PC-9 (cell line): ENCODE results near the gene ROBO1.

Experiments used
- CTCF ChIP-seq: fragments of 200-600 bp; sonication (generic); conservative IDR thresholded peaks from 2 replicates; pipeline ENCODE4 v1.6.1; 2017; ENCODE audit warnings: mixed run types, antibody characterized with exemption, mild to moderate bottlenecking, moderate library complexity
- EZH2 ChIP-seq: fragments of 200-600 bp; sonication (generic); IDR thresholded peaks from 2 replicates; pipeline ENCODE4 v1.8.0; 2017; ENCODE audit warnings: antibody characterized with exemption, low read depth

- TF ChIP-seq EZH2 (no peak), CTCF (no peak)
Measured at GRCh38 chr3:79672731-79673130, 95.1 kb downstream of the ROBO1 start.
